Measurements from ENCODE around the gene PANK4.

Gene PANK4

GRCh38 chr1:2506007-2506860 is 20.2 kb downstream of the PANK4 start:
- H3K4me3 ChIP-seq (ENCODE audit: low read length) = no peak overlapping the region
- DNase-seq (ENCODE audit: low read depth) = no peak
- TF ChIP-seq, protein P1, sequence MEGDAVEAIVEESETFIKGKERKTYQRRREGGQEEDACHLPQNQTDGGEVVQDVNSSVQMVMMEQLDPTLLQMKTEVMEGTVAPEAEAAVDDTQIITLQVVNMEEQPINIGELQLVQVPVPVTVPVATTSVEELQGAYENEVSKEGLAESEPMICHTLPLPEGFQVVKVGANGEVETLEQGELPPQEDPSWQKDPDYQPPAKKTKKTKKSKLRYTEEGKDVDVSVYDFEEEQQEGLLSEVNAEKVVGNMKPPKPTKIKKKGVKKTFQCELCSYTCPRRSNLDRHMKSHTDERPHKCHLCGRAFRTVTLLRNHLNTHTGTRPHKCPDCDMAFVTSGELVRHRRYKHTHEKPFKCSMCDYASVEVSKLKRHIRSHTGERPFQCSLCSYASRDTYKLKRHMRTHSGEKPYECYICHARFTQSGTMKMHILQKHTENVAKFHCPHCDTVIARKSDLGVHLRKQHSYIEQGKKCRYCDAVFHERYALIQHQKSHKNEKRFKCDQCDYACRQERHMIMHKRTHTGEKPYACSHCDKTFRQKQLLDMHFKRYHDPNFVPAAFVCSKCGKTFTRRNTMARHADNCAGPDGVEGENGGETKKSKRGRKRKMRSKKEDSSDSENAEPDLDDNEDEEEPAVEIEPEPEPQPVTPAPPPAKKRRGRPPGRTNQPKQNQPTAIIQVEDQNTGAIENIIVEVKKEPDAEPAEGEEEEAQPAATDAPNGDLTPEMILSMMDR (conservative IDR thresholded peaks at IDR 0.05; ENCODE audit: low read depth, low read length) = no peak

DNA sequence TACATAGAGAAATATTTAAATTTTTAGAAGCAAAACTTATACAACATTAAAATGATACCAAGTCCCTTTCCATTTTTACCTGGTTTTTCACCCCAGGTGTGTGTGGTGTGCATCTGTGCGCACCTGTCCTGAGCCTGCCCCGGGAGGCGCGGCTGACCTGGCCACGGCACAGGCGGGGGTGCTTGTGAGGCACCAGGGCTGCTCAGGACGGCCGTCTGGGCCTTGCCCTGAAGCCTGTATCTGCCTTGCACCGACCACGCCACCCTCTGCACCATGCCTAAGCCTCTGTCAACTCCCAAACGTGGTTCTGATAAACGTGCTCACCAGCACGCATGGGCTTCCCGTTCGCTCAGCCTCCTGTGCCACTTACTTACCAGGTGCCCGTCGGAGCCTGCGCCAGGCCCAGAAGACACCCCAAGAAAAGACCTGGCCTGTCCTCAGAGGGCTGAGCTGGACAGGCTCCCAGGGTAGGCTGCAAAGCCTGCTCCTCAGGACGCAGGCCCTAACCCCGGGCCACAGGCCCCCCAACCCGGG is 20.9 kb downstream of the PANK4 start:
- H3K4me3 ChIP-seq (ENCODE audit: low read length) = no peak overlapping the region
- TF ChIP-seq, protein P1 (conservative IDR thresholded peaks at IDR 0.05; ENCODE audit: low read depth, low read length) = no peak
- DNase-seq (ENCODE audit: low read depth) = no peak

DNA sequence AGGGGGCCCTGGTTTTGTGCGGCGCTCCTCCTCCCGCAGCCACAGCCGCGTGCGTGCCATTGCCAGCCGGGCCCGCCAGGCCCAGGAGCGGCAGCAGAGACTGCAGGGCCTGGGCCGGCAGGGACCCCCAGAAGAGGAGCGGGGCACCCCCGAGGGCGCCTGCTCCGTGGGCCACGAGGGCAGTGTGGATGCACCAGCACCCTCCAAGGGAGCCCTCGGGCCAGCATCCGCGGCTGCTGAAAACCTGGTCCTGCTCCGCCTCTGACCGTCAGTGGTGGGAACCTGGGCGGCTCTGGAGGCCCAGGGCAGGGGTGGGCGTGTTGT is 21.5 kb downstream of the PANK4 start:
- H3K4me3 ChIP-seq (ENCODE audit: low read length) = no peak overlapping the region
- TF ChIP-seq, protein P1 (conservative IDR thresholded peaks at IDR 0.05; ENCODE audit: low read depth, low read length) = no peak
- DNase-seq (ENCODE audit: low read depth) = no peak

GRCh38 chr1:2504225-2504948 is 22.0 kb downstream of the PANK4 start:
- TF ChIP-seq, protein P1 (conservative IDR thresholded peaks at IDR 0.05; ENCODE audit: low read depth, low read length) = no peak
- H3K4me3 ChIP-seq (ENCODE audit: low read length) = no peak overlapping the region
- no peak for DNase-seq (ENCODE audit: low read depth)

DNA sequence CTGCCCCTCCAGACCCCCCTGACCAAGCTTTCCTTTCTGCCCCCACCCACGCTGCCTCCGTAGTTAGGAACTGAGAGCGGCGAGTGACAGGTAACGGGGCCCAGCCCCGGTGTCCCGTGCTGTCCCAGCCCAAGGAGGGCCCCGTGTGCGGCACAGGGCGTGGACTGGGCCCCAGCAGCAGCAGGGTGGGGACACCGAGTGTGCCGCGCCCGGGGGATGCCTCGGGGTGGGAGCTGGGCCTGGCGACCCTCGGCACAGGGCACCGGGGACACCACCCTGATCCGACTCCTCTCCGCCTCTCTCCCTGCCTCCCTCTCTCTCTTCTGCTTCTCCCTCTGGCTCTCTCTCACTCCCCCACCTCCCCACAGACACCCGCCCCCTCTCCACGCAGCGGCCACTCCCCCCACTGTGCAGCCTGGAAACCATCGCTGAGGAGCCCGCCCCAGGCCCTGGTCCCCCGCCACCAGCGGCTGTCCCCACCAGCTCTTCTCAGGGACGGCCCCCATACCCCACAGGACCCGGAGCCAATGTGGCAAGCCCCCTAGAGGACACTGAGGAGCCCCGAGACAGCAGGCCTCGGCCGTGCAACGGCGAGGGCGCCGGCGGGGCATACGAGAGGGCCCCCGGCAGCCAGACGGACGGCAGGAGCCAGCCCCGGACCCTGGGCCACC is 22.7 kb downstream of the PANK4 start:
- TF ChIP-seq, protein P1 (conservative IDR thresholded peaks at IDR 0.05; ENCODE audit: low read depth, low read length) = no peak
- no peak for DNase-seq (ENCODE audit: low read depth)
- no peak overlapping the region for H3K4me3 ChIP-seq (ENCODE audit: low read length)

DNA sequence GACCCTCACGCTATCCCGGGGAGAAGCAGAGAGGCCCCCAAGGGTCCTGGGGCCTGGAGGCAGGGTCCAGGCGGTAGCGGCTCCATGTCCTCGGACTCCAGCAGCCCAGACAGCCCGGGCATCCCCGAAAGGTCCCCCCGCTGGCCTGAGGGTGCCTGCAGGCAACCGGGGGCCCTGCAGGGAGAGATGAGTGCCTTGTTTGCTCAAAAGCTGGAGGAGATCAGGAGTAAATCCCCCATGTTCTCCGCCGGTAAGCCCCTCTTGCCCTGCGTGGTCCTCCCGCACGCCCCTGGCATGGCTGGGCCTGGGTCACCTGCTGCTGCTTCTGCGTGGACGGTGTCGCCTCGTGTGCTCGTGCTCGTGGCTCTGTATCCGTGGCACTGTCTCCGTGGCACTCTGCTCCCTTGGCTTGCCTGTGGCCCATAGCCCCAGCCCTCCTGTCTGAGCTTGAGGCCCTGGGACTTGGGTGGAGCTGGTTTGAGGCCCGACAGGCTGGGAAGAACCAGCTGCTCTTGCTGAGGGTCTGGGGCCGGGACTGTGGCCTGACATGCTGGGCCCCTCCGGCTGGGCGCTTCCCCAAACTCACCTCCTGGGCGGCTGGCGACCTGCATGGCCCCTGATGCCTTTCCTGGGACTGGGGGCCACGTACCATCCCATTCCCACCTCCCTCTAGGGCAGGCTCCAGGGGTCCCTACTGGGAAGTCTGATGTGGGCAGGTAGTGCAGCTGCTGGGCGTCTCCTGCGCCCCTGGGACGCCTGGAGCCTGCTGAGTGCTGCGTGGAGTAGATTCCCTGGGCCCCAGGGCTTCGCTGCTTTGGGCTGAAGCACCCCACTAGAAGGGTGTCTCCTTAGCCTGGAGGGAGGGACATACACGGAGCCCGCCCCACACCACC is 23.5 kb downstream of the PANK4 start:
- H3K4me3 ChIP-seq (ENCODE audit: low read length) = no peak overlapping the region
- no peak for DNase-seq (ENCODE audit: low read depth)
- TF ChIP-seq, protein P1 (conservative IDR thresholded peaks at IDR 0.05; ENCODE audit: low read depth, low read length) = no peak

All from retinal pigment epithelial cell (primary cell).